GM21576 (cell line): ENCODE data around the gene CFAP46.

Source experiments
- ATAC-seq: cut with Tn5 transposase; IDR thresholded peaks from one replicate; pipeline ENCODE4 v1.9.1; 2021; ENCODE audit warnings: mild to moderate bottlenecking, moderate library complexity; ENCODE audit not compliant: unreplicated experiment

Gene CFAP46

GRCh38 chr10:132942101-132943057 lies at the start of gene CFAP46:
CFAP46 (minus strand) TSS chr10:132942570; CDS start chr10:132942484, 86 bp downstream.
- no peak for ATAC-seq

DNA sequence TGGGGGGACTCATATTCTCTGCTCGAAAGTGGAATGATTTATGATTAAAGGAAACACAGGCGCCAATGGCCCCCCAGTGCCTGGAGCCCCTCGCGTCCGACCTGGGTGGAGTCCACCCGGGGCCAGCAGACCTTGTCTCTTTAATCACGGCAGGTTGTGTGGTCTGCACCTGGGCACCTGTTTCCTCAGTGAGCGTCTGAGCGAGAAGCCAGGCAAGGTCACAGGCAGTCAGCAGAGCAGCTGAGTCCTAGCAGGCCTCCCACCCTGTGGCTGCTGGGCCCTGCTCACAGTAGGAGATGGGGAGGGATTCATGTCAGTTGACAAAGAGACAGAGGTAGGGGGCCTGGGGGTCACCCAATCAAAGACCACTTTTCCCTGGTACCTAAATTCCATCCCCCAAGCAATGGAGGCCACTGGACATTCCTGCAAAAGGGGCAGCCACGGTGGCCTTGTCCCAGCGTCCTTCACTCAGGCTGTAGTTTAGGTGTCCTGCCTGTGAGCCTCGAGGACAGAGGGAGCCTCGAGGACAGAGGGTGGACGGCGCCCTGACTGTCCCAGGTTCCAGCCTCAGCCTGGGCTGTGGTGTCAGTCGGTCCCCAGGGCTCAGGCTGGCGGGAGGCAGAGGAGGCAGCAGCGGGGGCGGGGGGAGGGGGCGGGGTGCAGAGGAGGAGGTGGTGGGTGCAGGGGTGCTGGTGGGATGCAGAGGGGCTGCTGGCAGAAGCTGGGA lies 49.5 kb upstream of the CFAP46 start:
- ATAC-seq = no peak

DNA sequence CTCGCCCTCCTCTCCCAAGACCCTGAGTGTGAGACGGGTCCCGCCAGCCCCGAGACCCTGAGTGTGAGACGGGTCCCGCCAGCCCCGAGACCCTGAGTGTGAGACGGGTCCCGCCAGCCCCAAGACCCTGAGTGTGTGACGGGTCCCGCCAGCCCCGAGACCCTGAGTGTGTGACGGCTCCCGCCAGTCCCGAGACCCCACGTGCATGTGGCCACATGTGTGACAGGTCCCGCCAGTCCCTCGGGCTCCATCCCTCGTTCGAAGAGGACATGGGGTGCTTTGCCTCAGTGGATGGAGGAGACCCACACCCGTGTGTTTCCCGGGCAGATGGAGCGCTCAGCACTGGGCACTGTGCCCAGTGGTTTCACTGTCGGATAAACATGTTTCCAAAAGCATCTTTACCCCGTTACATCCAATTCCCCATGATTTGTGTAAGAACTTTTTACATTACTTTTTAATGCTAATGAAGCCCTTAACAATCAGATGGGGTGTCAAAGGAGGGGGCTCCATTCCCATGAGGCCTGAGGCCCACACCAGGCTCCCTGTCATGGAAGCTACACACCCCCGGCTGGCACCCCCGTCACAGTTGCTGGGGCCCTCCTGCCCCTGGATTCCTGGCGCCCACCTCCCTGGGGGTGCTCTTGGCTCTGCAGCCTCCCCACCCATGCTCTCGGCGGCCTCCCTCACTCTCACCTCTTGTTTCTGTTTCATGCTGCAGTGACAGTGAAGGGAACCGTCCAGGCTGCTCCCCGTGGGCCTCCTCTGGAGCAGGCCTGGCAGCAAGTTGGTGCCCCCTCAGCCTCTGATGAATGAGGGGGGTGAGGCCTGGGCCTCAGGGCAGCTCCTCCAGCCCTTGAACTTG lies 48.5 kb upstream of the CFAP46 start:
- ATAC-seq = no peak

- no peak for ATAC-seq
Observed at GRCh38 chr10:132989476-132990415, 47.4 kb upstream of the CFAP46 start.

DNA sequence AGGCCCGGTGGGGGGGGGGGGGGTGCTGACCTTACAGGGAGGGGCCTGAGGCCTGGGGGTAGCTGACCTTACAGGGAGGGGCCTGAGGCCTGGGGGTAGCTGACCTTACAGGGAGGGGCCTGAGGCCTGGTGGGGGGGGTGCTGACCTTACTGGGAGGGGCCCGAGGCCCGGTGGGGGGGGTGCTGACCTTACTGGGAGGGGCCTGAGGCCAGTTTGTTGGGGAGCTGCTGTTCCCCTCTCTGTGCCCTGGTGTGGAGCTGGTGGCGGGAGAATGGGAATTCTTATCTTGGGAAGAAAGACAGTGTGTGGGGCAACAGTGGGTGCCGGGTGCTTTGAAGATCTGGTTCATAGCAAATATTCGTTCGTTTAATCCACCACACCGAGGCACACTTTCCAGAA lies 46.6 kb upstream of the CFAP46 start:
- ATAC-seq = no peak

DNA sequence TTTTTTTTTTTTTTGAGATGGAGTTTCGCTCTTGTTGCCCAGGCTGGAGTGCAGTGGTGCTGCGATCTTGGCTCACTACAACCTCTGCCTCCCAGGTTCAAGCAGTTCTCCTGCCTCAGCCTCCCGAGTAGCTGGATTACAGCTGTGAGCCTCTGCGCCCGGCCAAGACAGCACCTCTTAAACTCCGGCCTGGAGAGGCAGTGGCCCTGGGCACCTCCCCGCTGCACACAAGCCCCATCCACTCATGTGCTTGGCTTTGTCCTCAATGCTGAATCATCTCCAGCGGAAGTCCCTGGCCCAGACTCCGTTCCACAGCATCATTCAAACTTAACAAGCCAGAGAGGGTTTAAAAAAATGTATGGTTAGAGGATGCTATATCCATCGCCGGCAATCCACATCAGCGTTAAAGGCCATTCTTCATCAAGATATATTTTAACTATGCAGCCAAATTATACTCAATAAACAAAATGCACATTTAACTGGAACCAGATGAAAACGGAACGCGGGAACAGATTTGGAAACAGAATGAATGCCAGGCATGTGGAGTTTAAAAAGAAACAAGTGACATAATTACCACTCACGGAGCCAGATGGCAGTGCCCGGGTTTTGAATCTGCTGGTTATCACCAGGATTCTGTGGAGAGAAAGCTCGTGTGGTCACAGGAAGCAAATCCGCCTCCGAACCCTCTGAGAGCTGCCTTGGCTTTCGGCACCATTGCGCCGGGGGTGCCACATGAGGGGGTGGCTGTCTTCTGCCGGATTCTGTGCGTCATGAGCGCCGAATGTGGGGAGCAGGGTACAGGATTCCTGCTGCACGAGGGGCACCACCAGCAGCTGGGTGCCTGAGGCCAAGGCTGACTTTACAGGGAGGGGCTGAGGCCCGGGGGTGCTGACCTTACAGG lies 45.6 kb upstream of the CFAP46 start:
- no peak for ATAC-seq

DNA sequence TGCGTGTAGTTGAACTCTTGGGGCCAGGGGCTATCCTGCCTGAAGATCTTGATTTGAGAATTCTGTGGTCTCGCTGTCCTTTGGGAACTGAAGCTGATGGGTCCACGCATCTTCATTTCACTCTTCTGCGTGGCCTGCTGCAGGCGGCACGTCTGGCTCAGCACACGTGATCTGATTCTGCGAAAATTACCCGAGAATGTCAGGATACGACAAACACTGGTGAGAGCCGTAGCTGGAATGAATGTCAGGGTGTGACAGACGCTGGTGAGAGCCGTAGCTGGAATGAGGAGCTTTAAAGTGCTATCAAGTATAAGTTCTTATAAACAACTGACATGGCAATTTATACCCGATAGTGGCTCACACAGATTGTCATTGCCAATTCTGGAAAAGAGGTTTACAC lies 44.6 kb upstream of the CFAP46 start:
- ATAC-seq = no peak

- ATAC-seq = no peak
Observed at GRCh38 chr10:132986576-132986975, 44.2 kb upstream of the CFAP46 start.

- ATAC-seq = no peak
Observed at GRCh38 chr10:132986076-132986475, 43.7 kb upstream of the CFAP46 start.

GRCh38 chr10:132985546-132985900 lies 43.2 kb upstream of the CFAP46 start:
- ATAC-seq = no peak

DNA sequence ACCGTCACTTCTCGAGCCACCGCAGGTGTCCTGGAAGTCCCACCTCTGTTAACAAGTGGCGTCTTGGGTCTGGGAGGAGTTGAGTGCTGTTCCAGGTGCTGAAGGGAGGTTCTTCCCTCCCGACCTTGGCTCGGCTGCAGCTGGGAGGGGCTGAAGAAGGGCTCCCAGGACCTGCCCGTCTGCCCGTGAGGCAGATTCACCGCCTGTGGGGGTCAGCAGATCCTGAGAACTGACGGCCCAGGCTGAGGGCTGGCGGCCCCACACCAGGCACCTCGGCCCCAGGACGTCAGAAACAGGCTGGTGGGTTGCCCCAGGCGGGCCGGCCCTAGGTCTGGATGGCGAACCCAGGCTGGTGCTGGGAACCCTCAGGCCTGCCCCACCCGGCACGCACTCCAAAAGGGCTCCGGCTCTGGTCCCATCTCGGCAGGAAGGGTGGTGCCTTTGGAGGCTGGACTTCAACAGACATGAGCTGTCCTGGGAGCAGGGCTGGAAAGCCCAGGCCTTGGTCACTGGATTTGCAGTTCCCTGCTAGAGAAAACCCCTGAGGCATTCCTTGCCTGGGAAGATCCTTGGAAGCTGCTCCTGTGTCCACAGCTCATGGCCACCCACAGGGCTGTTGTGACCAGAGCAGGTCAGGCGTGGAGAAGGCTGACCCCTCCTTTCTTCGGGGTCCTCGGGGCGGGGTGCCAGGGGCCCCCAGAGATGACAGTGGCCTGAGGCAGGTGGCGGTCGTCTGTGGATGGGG lies 42.6 kb upstream of the CFAP46 start:
- no peak for ATAC-seq

GRCh38 chr10:132984008-132984295 lies 41.6 kb upstream of the CFAP46 start:
- ATAC-seq = no peak

DNA sequence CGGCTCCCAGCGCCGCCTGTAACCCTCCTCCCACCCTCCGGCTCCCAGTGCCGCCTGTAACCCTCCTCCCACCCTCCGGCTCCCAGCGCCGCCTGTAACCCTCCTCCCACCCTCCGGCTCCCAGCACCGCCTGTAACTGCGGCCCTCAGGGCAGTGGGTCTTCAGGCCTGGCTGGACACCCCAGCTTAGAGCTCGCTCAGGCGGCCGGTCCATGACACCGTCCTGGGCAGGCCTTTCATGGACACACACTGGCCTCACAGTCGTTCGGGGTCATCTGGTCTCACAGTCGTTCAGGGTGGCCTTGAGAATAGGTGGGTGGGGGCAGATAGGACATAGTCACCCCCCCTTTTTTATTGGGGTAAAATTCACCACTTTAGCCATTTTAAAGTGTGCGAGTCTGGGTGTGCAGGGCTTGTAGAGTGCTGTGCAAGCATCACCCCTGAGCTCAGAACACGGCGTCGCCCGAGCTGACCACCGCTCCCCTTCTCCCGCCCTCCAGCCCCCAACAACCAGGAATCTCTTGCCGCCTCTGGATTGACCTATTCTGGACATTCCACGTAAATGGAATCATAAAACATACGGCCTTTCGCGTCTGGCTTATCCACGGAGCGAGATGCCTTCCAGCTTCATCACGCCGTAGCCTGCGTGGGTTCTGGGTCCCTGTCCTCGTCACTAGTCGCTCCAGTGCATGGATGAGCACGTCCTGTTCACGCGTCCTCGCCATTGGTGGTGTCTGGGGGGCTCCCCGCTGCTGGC lies 41.1 kb upstream of the CFAP46 start:
- no peak for ATAC-seq

- no peak for ATAC-seq
Observed at GRCh38 chr10:132982301-132982989, 40.1 kb upstream of the CFAP46 start.

- no peak for ATAC-seq
Observed at GRCh38 chr10:132981746-132982145, 39.4 kb upstream of the CFAP46 start.

- ATAC-seq = no peak
Observed at GRCh38 chr10:132981173-132981555, 38.8 kb upstream of the CFAP46 start.

- no peak for ATAC-seq
Observed at GRCh38 chr10:132980426-132981172, 38.2 kb upstream of the CFAP46 start.
